HEK293 (cell line): ENCODE data around the gene TLE3.

Experiments used
- CTCF ChIA-PET: fragments of 350-600 bp; formaldehyde crosslinking; extraction: SDS; loops from one replicate; lab custom pipeline; 2021; ENCODE audit warnings: antibody characterized with exemption; lab: Yijun Ruan, JAX
- POLR2A ChIA-PET: fragments of 300-600 bp; formaldehyde crosslinking; extraction: SDS; loops from one replicate; lab custom pipeline; 2020; ENCODE audit warnings: antibody characterized with exemption, inconsistent platforms; lab: Yijun Ruan, JAX
- H3K27ac ChIP-seq: fragments of 200-500 bp; sonication (Bioruptor generic); 2 replicates; pipeline ENCODE4 v1.5.1; 2014; ENCODE audit warnings: low read depth, low read length, control low read depth, inconsistent platforms; ENCODE audit errors: extremely low read depth
- H3K36me3 ChIP-seq, 2 experiments: fragments of 200-500 bp in 1 of 2; sonication (Bioruptor generic) in 1 of 2; 1 replicate in 1 of 2; 2 replicates in 1 of 2; pipeline ENCODE4 v1.5.1; 2014 to 2017; ENCODE audit warnings: inconsistent platforms in 2 of 2, low read length in 2 of 2; ENCODE audit not compliant: control insufficient read depth in 2 of 2, insufficient read depth in 1 of 2
- H3K4me1 ChIP-seq: fragments of 200-500 bp; sonication (Bioruptor generic); 2 replicates; pipeline ENCODE4 v1.5.1; 2014; ENCODE audit warnings: mild to moderate bottlenecking, low read length, inconsistent platforms; ENCODE audit not compliant: control insufficient read depth, insufficient read depth
- H3K4me3 ChIP-seq: 2 replicates; pipeline ENCODE4 v1.5.1; 2011; ENCODE audit warnings: low read depth, mild to moderate bottlenecking, control low read depth, low read length, moderate library complexity
- H3K9me3 ChIP-seq: fragments of 200-500 bp; sonication (Bioruptor generic); 2 replicates; pipeline ENCODE4 v1.5.1; 2014; ENCODE audit warnings: low read depth, low read length, inconsistent platforms; ENCODE audit not compliant: control insufficient read depth, insufficient read depth
- GLIS2 ChIP-seq: fragments of 450-650 bp; formaldehyde crosslinking; IDR thresholded peaks from 2 replicates; pipeline ENCODE4 v1.5.1; 2016; ENCODE audit warnings: missing biosample characterization, missing genetic modification characterization
- HOXA7 ChIP-seq: sonication (generic); formaldehyde crosslinking; IDR thresholded peaks from 2 replicates; pipeline ENCODE4 v1.8.1; 2022; ENCODE audit warnings: missing genetic modification reagents, borderline replicate concordance
- KLF1 ChIP-seq: fragments of 450-650 bp; formaldehyde crosslinking; IDR thresholded peaks from 2 replicates; pipeline ENCODE4 v1.5.1; 2016; ENCODE audit warnings: missing biosample characterization, missing genetic modification characterization
- REPIN1 ChIP-seq: fragments of 450-650 bp; formaldehyde crosslinking; IDR thresholded peaks from 2 replicates; pipeline ENCODE4 v1.5.1; 2017; ENCODE audit warnings: missing biosample characterization, missing genetic modification characterization, low read depth
- SALL2 ChIP-seq: fragments of 450-650 bp; formaldehyde crosslinking; IDR thresholded peaks from 2 replicates; pipeline ENCODE4 v1.5.0; 2017; ENCODE audit warnings: missing biosample characterization, mild to moderate bottlenecking, missing genetic modification characterization, borderline replicate concordance
- WT1 ChIP-seq: fragments of 450-650 bp; formaldehyde crosslinking; IDR thresholded peaks from 2 replicates; pipeline ENCODE4 v1.5.1; 2016; ENCODE audit warnings: missing biosample characterization, missing genetic modification characterization
- ZBTB44 ChIP-seq: fragments of 450-650 bp; IDR thresholded peaks from 2 replicates; pipeline ENCODE4 v1.5.1; 2018; ENCODE audit warnings: missing biosample characterization, mild to moderate bottlenecking, missing genetic modification characterization
- ZBTB6 ChIP-seq: fragments of 450-650 bp; formaldehyde crosslinking; IDR thresholded peaks from 2 replicates; pipeline ENCODE4 v1.5.1; 2017; ENCODE audit warnings: missing biosample characterization, missing genetic modification characterization
- ZNF121 ChIP-seq: fragments of 450-650 bp; formaldehyde crosslinking; IDR thresholded peaks from 2 replicates; pipeline ENCODE4 v1.5.1; 2016; ENCODE audit warnings: missing biosample characterization, missing genetic modification characterization
- ZNF341 ChIP-seq: fragments of 450-650 bp; formaldehyde crosslinking; IDR thresholded peaks from 2 replicates; pipeline ENCODE4; 2016; ENCODE audit warnings: low read depth, missing biosample characterization, missing genetic modification characterization
- ZNF398 ChIP-seq: fragments of 450-650 bp; formaldehyde crosslinking; IDR thresholded peaks from 2 replicates; pipeline ENCODE4 v1.5.1; 2017; ENCODE audit warnings: missing biosample characterization, missing genetic modification characterization
- ZNF621 ChIP-seq: fragments of 450-650 bp; formaldehyde crosslinking; IDR thresholded peaks from 2 replicates; pipeline ENCODE4 v1.5.1; 2017; ENCODE audit warnings: missing biosample characterization, missing genetic modification characterization
- ZNF624 ChIP-seq: fragments of 450-650 bp; formaldehyde crosslinking; IDR thresholded peaks from 2 replicates; pipeline ENCODE4 v1.5.1; 2017; ENCODE audit warnings: missing biosample characterization, missing genetic modification characterization
- ZNF692 ChIP-seq: fragments of 450-650 bp; formaldehyde crosslinking; IDR thresholded peaks from 2 replicates; pipeline ENCODE4 v1.5.1; 2016; ENCODE audit warnings: missing biosample characterization, missing genetic modification characterization

The TLE3 gene

GRCh38 chr15:70067011-70067410, 30.7 kb downstream of the TLE3 start:
- no peak for TF ChIP-seq REPIN1
- no peak for TF ChIP-seq ZNF398 (tag by site-specific recombination)
- no peak for TF ChIP-seq SALL2
- no peak for TF ChIP-seq ZNF624
- no peak for TF ChIP-seq ZNF121
- no peak for TF ChIP-seq ZNF692 (tag by site-specific recombination)
- peaks cover 34 to 94% of the 10 kb centered on the region in 2 experiments for H3K36me3 ChIP-seq
- H3K27ac ChIP-seq = no peak overlapping the region
- ChIA-PET POLR2A (interaction anchor here (0.7 to 1.4 kb wide), 2 partner anchors 9 to 327 kb away, joined by 4 to 5 read pairs; no protein-coding TSS in a partner anchor), CTCF (interaction anchor here (0.6 to 2.3 kb wide), 5 partner anchors 10 to 399 kb away, joined by 3 to 6 read pairs (median 4); no protein-coding TSS in a partner anchor)
- H3K9me3 ChIP-seq = no peaks in the 10 kb centered on the region
- no peak overlapping the region for H3K4me3 ChIP-seq
- H3K4me1 ChIP-seq = peaks cover 30% of the 10 kb centered on the region

- Histone ChIP-seq H3K4me3 (no peak overlapping the region), H3K36me3 (peaks cover 29 to 94% of the 10 kb centered on the region in 2 experiments), H3K9me3 (no peaks in the 10 kb centered on the region), H3K27ac (no peak overlapping the region), H3K4me1 (peaks cover 34% of the 10 kb centered on the region)
- ChIA-PET POLR2A (interaction anchor here (0.7 to 1.4 kb wide), 3 partner anchors 9 to 327 kb away, joined by 3 to 5 read pairs (median 4); no protein-coding TSS in a partner anchor), CTCF (interaction anchor here (0.7 to 2.3 kb wide), 2 partner anchors 11 to 25 kb away, joined by 3 to 6 read pairs; no protein-coding TSS in a partner anchor)
- TF ChIP-seq ZNF621 (tag by site-specific recombination) (no peak), ZBTB44 (tag by site-specific recombination) (0 out of 2 replicates have a peak, but pooled peaks have one; percentile 17), HOXA7 (CRISPR knock-in tag) (no peak)
Observed at GRCh38 chr15:70066447-70066846, 31.3 kb downstream of the TLE3 start.

GRCh38 chr15:70066004-70066403, 31.7 kb downstream of the TLE3 start:
- ChIA-PET POLR2A (interaction anchor here (0.6 to 1.1 kb wide), 2 partner anchors 22 to 25 kb away, joined by 3 to 4 read pairs; no protein-coding TSS in a partner anchor), CTCF (interaction anchor here (1.2 to 2.3 kb wide), 2 partner anchors 25 to 31 kb away, joined by 3 to 6 read pairs; partner anchors contain the start of gene TLE3)
- H3K36me3 ChIP-seq = peaks cover 25 to 94% of the 10 kb centered on the region in 2 experiments
- no peaks in the 10 kb centered on the region for H3K9me3 ChIP-seq
- no peak overlapping the region for H3K4me3 ChIP-seq
- H3K4me1 ChIP-seq = peaks cover 34% of the 10 kb centered on the region
- TF ChIP-seq GLIS2 (peak; percentile 55; the same call in 1 of the 2 replicates), ZBTB6 (tag by site-specific recombination) (no peak), KLF1 (tag by site-specific recombination) (0 out of 2 replicates have a peak, but pooled peaks have one; percentile 21), WT1 (peak; percentile 29; the same call in 1 of the 2 replicates), ZNF341 (tag by site-specific recombination) (peak; percentile 50; the same call in 1 of the 2 replicates)
- no peak overlapping the region for H3K27ac ChIP-seq
